OCI-LY3 (cell line): Measurements from ENCODE around the gene HOTAIR.

Experiments
- H2AFZ ChIP-seq: fragments of 200-600, 300-600 bp; shearing (Covaris generic); 2 replicates; pipeline ENCODE4 v1.6.0; 2014; ENCODE audit warnings: antibody characterized with exemption, low read depth, low read length
- H3K27ac ChIP-seq: fragments of 200-600, 300-600 bp; sonication (generic); 2 replicates; pipeline ENCODE4 v1.5.1; 2014; ENCODE audit warnings: mild to moderate bottlenecking, low read length, moderate library complexity, mixed read lengths
- H3K27me3 ChIP-seq: fragments of 200-600, 300-600 bp; sonication (generic); 2 replicates; pipeline ENCODE4 v1.6.1; 2014; ENCODE audit warnings: low read depth, low read length, mixed read lengths
- H3K36me3 ChIP-seq: fragments of 200-600, 300-600 bp; sonication (generic); replicated peaks from 2 replicates; pipeline ENCODE3; 2014; ENCODE audit warnings: low read depth, low read length, mixed read lengths
- H3K4me1 ChIP-seq: fragments of 300-600, 200-600 bp; sonication (generic); 2 replicates; pipeline ENCODE4 v1.6.1; 2014; ENCODE audit warnings: low read length, mixed read lengths
- H3K4me2 ChIP-seq: fragments of 200-600, 300-600 bp; sonication (generic); 2 replicates; pipeline ENCODE4 v1.6.1; 2014; ENCODE audit warnings: low read length, mixed read lengths
- H3K4me3 ChIP-seq: fragments of 300-600, 200-600 bp; sonication (generic); 2 replicates; pipeline ENCODE4 v1.5.1; 2014; ENCODE audit warnings: antibody characterized with exemption, mild to moderate bottlenecking, low read length, moderate library complexity
- H3K79me2 ChIP-seq: fragments of 300-600, 200-600 bp; shearing (Covaris generic); 2 replicates; pipeline ENCODE4 v1.6.1; 2014; ENCODE audit warnings: mild to moderate bottlenecking, low read length, mixed read lengths
- H3K9ac ChIP-seq: fragments of 300-600, 200-600 bp; shearing (Covaris generic); 2 replicates; pipeline ENCODE4 v1.6.0; 2014; ENCODE audit warnings: mild to moderate bottlenecking, low read length, moderate library complexity
- H3K9me3 ChIP-seq: fragments of 200-600, 300-600 bp; shearing (Covaris generic); 2 replicates; pipeline ENCODE4 v1.6.1; 2014; ENCODE audit warnings: low read length, mixed read lengths; ENCODE audit not compliant: insufficient read depth
- H4K20me1 ChIP-seq: fragments of 200-600, 300-600 bp; sonication (generic); 2 replicates; pipeline ENCODE4 v1.6.1; 2016; ENCODE audit warnings: low read length, mixed read lengths; ENCODE audit not compliant: insufficient read depth
- EZH2phosphoT487 ChIP-seq: fragments of 200-600 bp; shearing (Covaris generic); IDR thresholded peaks from 2 replicates; pipeline ENCODE4 v1.6.1; 2018; ENCODE audit warnings: antibody characterized with exemption, mixed run types, low read depth
- TF ChIP-seq, protein P1 (sequence below): fragments of 200-600, 300-600 bp; sonication (generic); IDR thresholded peaks from 2 replicates; pipeline ENCODE4 v1.5.1; 2014; ENCODE audit warnings: antibody characterized with exemption, low read length, low read depth

The HOTAIR gene

GRCh38 chr12:53949631-53950436, 24.9 kb downstream of the HOTAIR start:
- no peak overlapping the region for H3K4me2 ChIP-seq
- H3K9ac ChIP-seq, result no peak overlapping the region
- no peaks in the 10 kb centered on the region for H3K4me1 ChIP-seq
- H4K20me1 ChIP-seq, result no peaks in the 10 kb centered on the region
- H3K36me3 ChIP-seq, result no peaks in the 10 kb centered on the region
- no peaks in the 10 kb centered on the region for H3K79me2 ChIP-seq
- H3K9me3 ChIP-seq, result no peaks in the 10 kb centered on the region
- H3K27me3 ChIP-seq, result peaks cover 24% of the 10 kb centered on the region
- H3K27ac ChIP-seq, result no peak overlapping the region
- no peak overlapping the region for H2AFZ ChIP-seq
- TF ChIP-seq, protein P1, sequence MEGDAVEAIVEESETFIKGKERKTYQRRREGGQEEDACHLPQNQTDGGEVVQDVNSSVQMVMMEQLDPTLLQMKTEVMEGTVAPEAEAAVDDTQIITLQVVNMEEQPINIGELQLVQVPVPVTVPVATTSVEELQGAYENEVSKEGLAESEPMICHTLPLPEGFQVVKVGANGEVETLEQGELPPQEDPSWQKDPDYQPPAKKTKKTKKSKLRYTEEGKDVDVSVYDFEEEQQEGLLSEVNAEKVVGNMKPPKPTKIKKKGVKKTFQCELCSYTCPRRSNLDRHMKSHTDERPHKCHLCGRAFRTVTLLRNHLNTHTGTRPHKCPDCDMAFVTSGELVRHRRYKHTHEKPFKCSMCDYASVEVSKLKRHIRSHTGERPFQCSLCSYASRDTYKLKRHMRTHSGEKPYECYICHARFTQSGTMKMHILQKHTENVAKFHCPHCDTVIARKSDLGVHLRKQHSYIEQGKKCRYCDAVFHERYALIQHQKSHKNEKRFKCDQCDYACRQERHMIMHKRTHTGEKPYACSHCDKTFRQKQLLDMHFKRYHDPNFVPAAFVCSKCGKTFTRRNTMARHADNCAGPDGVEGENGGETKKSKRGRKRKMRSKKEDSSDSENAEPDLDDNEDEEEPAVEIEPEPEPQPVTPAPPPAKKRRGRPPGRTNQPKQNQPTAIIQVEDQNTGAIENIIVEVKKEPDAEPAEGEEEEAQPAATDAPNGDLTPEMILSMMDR, result no peak
- no peak for TF ChIP-seq EZH2phosphoT487
- H3K4me3 ChIP-seq, result no peak overlapping the region

DNA sequence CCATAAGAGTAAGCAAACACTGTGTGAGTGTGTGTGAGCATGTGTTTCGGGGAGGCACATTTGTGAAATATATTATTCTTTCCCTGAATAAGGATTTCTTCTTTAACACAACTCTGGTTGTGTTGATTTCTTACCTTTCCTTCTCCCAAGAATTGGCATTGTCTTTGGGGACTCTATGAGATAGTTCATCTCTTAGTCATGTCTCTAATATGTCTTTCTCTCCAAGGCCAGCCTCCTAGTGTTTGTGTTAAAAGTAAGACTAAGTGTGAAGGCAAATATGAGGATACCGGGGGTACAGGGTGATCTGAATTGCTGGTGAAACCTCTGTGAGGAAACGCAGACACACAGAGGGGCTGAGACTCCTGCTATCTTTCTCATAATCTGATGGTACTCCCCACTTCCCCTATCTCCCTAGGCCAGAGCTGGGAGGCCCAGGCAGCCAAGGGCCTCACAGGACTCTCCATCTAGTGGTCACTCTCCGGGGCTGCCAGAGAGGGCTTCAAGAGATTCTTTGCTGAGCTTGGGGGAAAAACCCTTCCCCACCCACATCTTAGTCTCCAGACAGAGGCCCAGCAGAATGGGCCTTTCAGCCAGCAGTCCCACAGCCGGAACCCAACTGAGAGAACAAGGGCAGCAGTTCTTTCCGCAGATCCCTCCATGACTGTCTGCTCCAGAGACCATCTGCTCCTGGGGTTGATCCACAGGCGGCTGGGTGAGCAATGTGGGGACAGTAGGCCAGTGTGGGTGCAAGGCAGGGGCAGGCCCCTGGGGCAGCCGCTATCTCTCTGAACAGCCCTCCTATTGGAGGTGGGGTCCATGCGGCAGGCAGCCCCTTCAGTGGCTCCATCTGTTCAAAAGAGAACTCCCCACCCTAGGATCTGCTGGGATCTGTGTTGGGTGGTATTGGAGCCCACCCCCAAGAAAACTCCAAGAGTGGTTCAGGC, 25.8 kb downstream of the HOTAIR start:
- no peak overlapping the region for H3K4me3 ChIP-seq

GRCh38 chr12:53947743-53948142, 27.0 kb downstream of the HOTAIR start:
- H3K79me2 ChIP-seq, result no peaks in the 10 kb centered on the region
- H2AFZ ChIP-seq, result no peak overlapping the region
- no peak overlapping the region for H3K4me2 ChIP-seq
- H3K36me3 ChIP-seq, result no peaks in the 10 kb centered on the region
- H3K27ac ChIP-seq, result no peak overlapping the region
- TF ChIP-seq, protein P1, result no peak
- no peak for TF ChIP-seq EZH2phosphoT487
- H3K27me3 ChIP-seq, result peaks cover 33% of the 10 kb centered on the region
- no peaks in the 10 kb centered on the region for H3K4me1 ChIP-seq
- no peak overlapping the region for H3K4me3 ChIP-seq
- H4K20me1 ChIP-seq, result no peaks in the 10 kb centered on the region
- H3K9ac ChIP-seq, result no peak overlapping the region
- H3K9me3 ChIP-seq, result no peaks in the 10 kb centered on the region

More for the DNA sequence above, 25.8 kb downstream of the HOTAIR start:
- Histone ChIP-seq H3K9me3 (no peaks in the 10 kb centered on the region), H3K9ac (no peak overlapping the region), H3K4me1 (no peaks in the 10 kb centered on the region), H4K20me1 (no peaks in the 10 kb centered on the region), H3K27me3 (peaks cover 27% of the 10 kb centered on the region), H3K27ac (no peak overlapping the region), H3K79me2 (no peaks in the 10 kb centered on the region), H2AFZ (no peak overlapping the region), H3K36me3 (no peaks in the 10 kb centered on the region), H3K4me2 (no peak overlapping the region)
- no peak for TF ChIP-seq EZH2phosphoT487
- TF ChIP-seq, protein P1, result no peak
